IPS DF 6.9 (cell line): Measurements from ENCODE around the gene TET3.

Experiments used
- DNase-seq: peaks from one replicate; pipeline ENCODE4 v3.0.0-alpha.2; 2013; ENCODE audit warnings: low read depth, low spot score
- H3K27ac ChIP-seq: one replicate; pipeline ENCODE4 v1.5.1; 2013; ENCODE audit warnings: low read length, control low read depth
- H3K27me3 ChIP-seq: 2 replicates; pipeline ENCODE4 v1.6.1; 2013; ENCODE audit warnings: mild to moderate bottlenecking, low read length; ENCODE audit not compliant: control insufficient read depth, insufficient read depth
- H3K36me3 ChIP-seq: 2 replicates; pipeline ENCODE4 v1.6.1; 2013; ENCODE audit warnings: low read length; ENCODE audit not compliant: control insufficient read depth, insufficient read depth
- H3K4me1 ChIP-seq: 2 replicates; pipeline ENCODE4 v1.6.1; 2013; ENCODE audit warnings: low read length; ENCODE audit not compliant: control insufficient read depth, insufficient read depth
- H3K4me3 ChIP-seq: 2 replicates; pipeline ENCODE4 v1.5.1; 2013; ENCODE audit warnings: mild to moderate bottlenecking, low read length
- H3K9me3 ChIP-seq: 2 replicates; pipeline ENCODE4 v1.6.1; 2013; ENCODE audit warnings: low read length, inconsistent platforms; ENCODE audit not compliant: control insufficient read depth, insufficient read depth
- WGBS: extraction: QIAGEN DNeasy Blood & Tissue Kit; methylation state at CpG from one replicate; pipeline ENCODE4 v1.1.7; 2013; ENCODE audit warnings: mixed read lengths, missing lambda C conversion rate; ENCODE audit not compliant: insufficient read length, insufficient coverage; 5-methylcytosine and 5-hydroxymethylcytosine counted together

TET3 gene

DNA sequence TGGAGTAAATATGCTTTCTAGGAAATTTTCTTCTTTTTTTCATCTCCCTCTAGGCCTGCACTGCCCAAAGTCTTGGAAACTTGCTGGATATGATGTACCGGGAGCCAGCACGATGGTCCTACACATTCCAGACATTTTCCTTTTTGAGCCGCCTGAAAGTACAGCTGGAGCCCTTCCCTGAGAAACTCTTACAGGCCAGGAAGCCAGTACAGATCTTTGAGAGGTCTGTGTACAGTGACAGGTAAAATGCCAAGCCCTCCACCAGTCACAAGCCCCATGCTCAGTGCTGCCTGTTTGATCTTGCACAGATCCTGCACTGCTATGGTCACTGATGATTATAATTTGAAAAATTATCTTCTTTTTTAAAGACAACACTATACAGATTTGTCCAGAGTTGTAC, 38.0 kb upstream of the TET3 start:
- Histone ChIP-seq H3K4me3 (no peak overlapping the region), H3K9me3 (no peaks in the 10 kb centered on the region), H3K27me3 (no peaks in the 10 kb centered on the region), H3K4me1 (no peaks in the 10 kb centered on the region), H3K36me3 (peaks cover 10% of the 10 kb centered on the region; the same call in 1 of the 2 replicates), H3K27ac (no peak overlapping the region)
- WGBS: no CpG with 5 or more reads among the region's 3 CpGs
- DNase-seq: no peak

- no peaks in the 10 kb centered on the region for H3K4me1 ChIP-seq
- H3K27me3 ChIP-seq: no peaks in the 10 kb centered on the region
- peaks cover 17% of the 10 kb centered on the region; the same call in 1 of the 2 replicates for H3K36me3 ChIP-seq
- no peak overlapping the region for H3K4me3 ChIP-seq
- no peak overlapping the region for H3K27ac ChIP-seq
- no peak for DNase-seq
- H3K9me3 ChIP-seq: no peaks in the 10 kb centered on the region
- no CpG with 5 or more reads among the region's 5 CpGs for WGBS
Measured at GRCh38 chr2:73947412-73948018, 37.2 kb upstream of the TET3 start.

DNA sequence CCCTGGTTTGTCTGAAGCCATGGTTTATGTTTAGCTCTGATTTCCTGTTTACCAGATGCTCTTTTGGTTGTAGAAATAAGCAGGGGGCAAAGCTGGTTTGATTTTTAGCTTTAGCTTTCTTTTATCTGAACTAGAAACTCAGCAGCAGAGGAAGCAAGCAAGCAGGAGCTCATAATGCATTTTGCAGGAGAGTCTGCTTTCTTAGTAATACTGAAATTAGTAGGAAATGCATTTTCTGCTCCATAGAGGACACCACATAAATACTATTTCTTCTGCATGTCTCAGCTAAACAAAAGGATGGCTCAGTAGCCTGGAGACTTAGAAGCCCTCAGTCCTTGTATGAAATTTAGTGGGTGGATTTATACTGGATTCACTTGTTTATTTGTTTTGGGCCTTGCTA, 34.9 kb upstream of the TET3 start:
- no peak for DNase-seq
- H3K27me3 ChIP-seq: no peaks in the 10 kb centered on the region
- H3K27ac ChIP-seq: no peak overlapping the region
- H3K9me3 ChIP-seq: no peaks in the 10 kb centered on the region
- no peaks in the 10 kb centered on the region for H3K4me1 ChIP-seq
- peaks cover 14% of the 10 kb centered on the region; the same call in 1 of the 2 replicates for H3K36me3 ChIP-seq
- H3K4me3 ChIP-seq: no peak overlapping the region

GRCh38 chr2:73952499-73953446, 31.9 kb upstream of the TET3 start:
- H3K36me3 ChIP-seq: peaks cover 10% of the 10 kb centered on the region; the same call in 1 of the 2 replicates
- DNase-seq: no peak
- H3K9me3 ChIP-seq: no peaks in the 10 kb centered on the region
- no CpG with 5 or more reads among the region's 12 CpGs for WGBS
- H3K27ac ChIP-seq: no peak overlapping the region
- no peaks in the 10 kb centered on the region for H3K27me3 ChIP-seq
- no peak overlapping the region for H3K4me3 ChIP-seq
- H3K4me1 ChIP-seq: no peaks in the 10 kb centered on the region

DNA sequence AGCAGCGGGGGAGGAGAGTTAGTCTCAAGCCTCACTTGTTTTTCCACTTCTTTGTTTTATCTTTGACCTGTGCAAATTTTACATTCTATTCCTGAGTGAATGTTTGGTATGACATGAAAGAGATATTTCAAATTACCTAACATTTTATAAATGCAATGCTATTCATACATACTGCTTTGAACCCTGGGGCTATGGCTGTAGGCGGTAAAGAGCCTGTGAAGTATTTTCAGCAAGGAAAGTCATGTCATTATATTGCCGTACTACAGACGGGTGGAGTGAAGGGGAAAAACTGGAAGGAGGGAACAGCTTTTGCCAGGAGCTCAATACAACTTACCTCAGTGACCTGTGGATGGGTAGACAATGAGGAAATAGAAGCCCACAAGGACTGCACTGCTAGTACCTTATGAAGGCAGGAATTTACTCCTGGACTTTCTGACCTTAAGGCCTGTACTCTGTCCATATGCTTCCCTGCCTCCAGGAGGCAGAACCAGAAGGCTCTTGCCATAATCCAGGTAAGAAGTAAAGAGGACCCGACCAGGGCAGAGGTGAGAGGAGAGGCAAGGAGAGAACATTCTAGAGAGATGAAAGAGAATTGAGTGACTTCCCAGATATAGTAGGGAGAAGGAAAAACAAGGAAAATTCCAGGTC, 28.4 kb upstream of the TET3 start:
- no peak overlapping the region for H3K27ac ChIP-seq
- DNase-seq: no peak
- no peaks in the 10 kb centered on the region for H3K9me3 ChIP-seq
- H3K36me3 ChIP-seq: peaks cover 9% of the 10 kb centered on the region; the same call in 1 of the 2 replicates
- H3K27me3 ChIP-seq: no peaks in the 10 kb centered on the region
- no peaks in the 10 kb centered on the region for H3K4me1 ChIP-seq
- no peak overlapping the region for H3K4me3 ChIP-seq
- WGBS: no CpG with 5 or more reads among the region's 5 CpGs

GRCh38 chr2:73961274-73961673, 23.4 kb upstream of the TET3 start:
- Histone ChIP-seq H3K36me3 (peaks cover 2% of the 10 kb centered on the region; the same call in 1 of the 2 replicates), H3K4me1 (no peaks in the 10 kb centered on the region), H3K27me3 (no peaks in the 10 kb centered on the region), H3K9me3 (no peaks in the 10 kb centered on the region), H3K4me3 (no peak overlapping the region), H3K27ac (no peak overlapping the region)
- DNase-seq: no peak
- WGBS: no CpG with 5 or more reads among the region's 4 CpGs

DNA sequence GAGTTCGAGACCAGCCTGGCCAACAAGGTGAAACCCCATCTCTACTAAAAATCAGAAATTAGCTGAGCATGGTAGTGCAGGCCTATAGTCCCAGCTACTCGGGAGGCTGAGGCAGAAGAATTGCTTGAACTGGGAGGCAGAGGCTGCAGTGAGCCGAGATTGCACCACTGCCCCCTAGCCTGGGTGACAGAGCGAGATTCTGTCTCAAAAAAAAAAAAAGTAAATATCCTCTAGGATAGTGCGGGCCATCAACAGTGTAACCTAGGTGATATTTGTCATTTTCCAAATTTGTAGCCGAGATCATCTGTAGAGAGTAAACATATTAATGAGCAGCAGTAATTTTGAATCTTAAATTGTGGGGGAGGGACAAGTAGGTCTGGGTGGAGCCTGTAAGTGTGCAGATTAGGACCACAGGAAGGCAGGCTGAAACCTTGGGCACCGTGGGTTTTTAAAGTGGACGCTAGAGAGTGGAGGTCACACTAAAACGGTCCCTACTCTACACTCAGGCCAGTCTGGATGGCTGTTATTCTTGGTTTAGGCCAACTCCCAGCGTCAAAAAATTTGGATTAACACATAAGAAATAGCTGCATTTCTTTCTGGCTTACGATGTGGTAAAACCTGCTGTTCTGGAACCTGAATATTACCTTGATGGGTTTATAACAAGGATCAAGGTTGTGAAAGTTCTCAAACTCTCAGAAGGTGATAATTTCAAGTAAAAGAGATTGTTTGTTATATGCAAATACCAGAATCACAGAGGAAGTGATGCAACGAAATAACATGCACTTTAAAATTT, 22.7 kb upstream of the TET3 start:
- DNase-seq: no peak
- Histone ChIP-seq H3K4me1 (no peaks in the 10 kb centered on the region), H3K27me3 (no peaks in the 10 kb centered on the region), H3K9me3 (no peaks in the 10 kb centered on the region), H3K4me3 (no peak overlapping the region), H3K27ac (no peak overlapping the region), H3K36me3 (peaks cover 2% of the 10 kb centered on the region; the same call in 1 of the 2 replicates)
- WGBS: no CpG with 5 or more reads among the region's 12 CpGs

GRCh38 chr2:73962798-73963197, 21.9 kb upstream of the TET3 start:
- Histone ChIP-seq H3K27ac (no peak overlapping the region), H3K36me3 (peaks cover 2% of the 10 kb centered on the region; the same call in 1 of the 2 replicates), H3K4me3 (no peak overlapping the region), H3K27me3 (no peaks in the 10 kb centered on the region), H3K4me1 (no peaks in the 10 kb centered on the region), H3K9me3 (no peaks in the 10 kb centered on the region)
- DNase-seq: no peak
- whole genome bisulfite sequencing: no CpG with 5 or more reads among the region's 5 CpGs

GRCh38 chr2:73963385-73964120, 21.2 kb upstream of the TET3 start:
- peaks cover 2% of the 10 kb centered on the region; the same call in 1 of the 2 replicates for H3K36me3 ChIP-seq
- no peak overlapping the region for H3K27ac ChIP-seq
- H3K27me3 ChIP-seq: no peaks in the 10 kb centered on the region
- 100% methylated on average over 6 of the region's 13 CpGs for WGBS
- H3K4me1 ChIP-seq: no peaks in the 10 kb centered on the region
- H3K9me3 ChIP-seq: no peaks in the 10 kb centered on the region
- no peak for DNase-seq
- H3K4me3 ChIP-seq: no peak overlapping the region
